ENCODE data around the gene CUX1. TPM values are rescaled to one million over a fixed set of nuclear protein-coding genes. Genes with fewer than 3 reads are reported as not detected.
"Not testable (repeated sequence)": the region's sequence is repeated elsewhere in the genome, so short reads cannot be mapped to it uniquely, and the experiment has no call there.

CUX1 gene
- total RNA-seq, 4 donors from 2014 or later: 64.1 to 142 (median 111) TPM

GRCh38 chr7:101880282-101881054, 63.0 kb downstream of the CUX1 start:
- TF ChIP-seq CTCF (IDR thresholded peaks at IDR 0.05) (no peak), POLR2A (IDR thresholded peaks at IDR 0.05) (no peak)
- Histone ChIP-seq H3K27ac (no peak overlapping the region), H3K36me3 (no peaks in the 10 kb centered on the region), H3K27me3 (no peaks in the 10 kb centered on the region), H3K4me1 (peaks cover 4 to 48% (median 5%) of the 10 kb centered on the region in 4 donors), H3K4me3 (no peak overlapping the region), H3K9me3 (no peaks in the 10 kb centered on the region)
- DNase-seq: no peak

GRCh38 chr7:101882005-101882421, 64.6 kb downstream of the CUX1 start:
- Histone ChIP-seq H3K4me3 (no peak overlapping the region), H3K36me3 (no peaks in the 10 kb centered on the region), H3K27ac (peak overlapping the region in 2 of 4 donors; percentile 8 to 78), H3K9me3 (no peaks in the 10 kb centered on the region), H3K4me1 (peaks cover 4 to 48% (median 5%) of the 10 kb centered on the region in 4 donors), H3K27me3 (no peaks in the 10 kb centered on the region)
- TF ChIP-seq POLR2A (IDR thresholded peaks at IDR 0.05): no peak
- no peak for TF ChIP-seq CTCF (IDR thresholded peaks at IDR 0.05)
- DNase-seq: no peak

- peaks cover 4 to 48% (median 5%) of the 10 kb centered on the region in 4 donors for H3K4me1 ChIP-seq
- H3K36me3 ChIP-seq: no peaks in the 10 kb centered on the region
- no peaks in the 10 kb centered on the region for H3K27me3 ChIP-seq
- H3K4me3 ChIP-seq: no peak overlapping the region
- TF ChIP-seq POLR2A (IDR thresholded peaks at IDR 0.05): no peak
- H3K9me3 ChIP-seq: no peaks in the 10 kb centered on the region
- peak; percentile 22 to 89 (median 65) for DNase-seq
- H3K27ac ChIP-seq: peak overlapping the region; percentile 8 to 78 (median 42)
These were observed 65.5 kb downstream of the CUX1 start for GRCh38 chr7:101882595-101883564.

- TF ChIP-seq CTCF (IDR thresholded peaks at IDR 0.05) (no peak), POLR2A (IDR thresholded peaks at IDR 0.05) (no peak)
- Histone ChIP-seq H3K27ac (no peak overlapping the region), H3K9me3 (no peaks in the 10 kb centered on the region), H3K27me3 (no peaks in the 10 kb centered on the region), H3K4me1 (peaks cover 4 to 44% (median 5%) of the 10 kb centered on the region in 4 donors), H3K4me3 (no peak overlapping the region), H3K36me3 (no peaks in the 10 kb centered on the region)
- DNase-seq: peak in 1 of 3 donors; percentile 31
These were observed 67.5 kb downstream of the CUX1 start for GRCh38 chr7:101884671-101885596.

GRCh38 chr7:101885597-101885955, 68.2 kb downstream of the CUX1 start:
- no peak for DNase-seq
- H3K4me3 ChIP-seq: no peak overlapping the region
- no peak overlapping the region for H3K27ac ChIP-seq
- no peaks in the 10 kb centered on the region for H3K36me3 ChIP-seq
- H3K9me3 ChIP-seq: no peaks in the 10 kb centered on the region
- TF ChIP-seq POLR2A (IDR thresholded peaks at IDR 0.05) (no peak), CTCF (IDR thresholded peaks at IDR 0.05) (no peak)
- H3K4me1 ChIP-seq: peaks cover 4 to 37% (median 5%) of the 10 kb centered on the region in 4 donors
- no peaks in the 10 kb centered on the region for H3K27me3 ChIP-seq

GRCh38 chr7:101887352-101887751, 69.9 kb downstream of the CUX1 start:
- H3K27ac ChIP-seq, H3K9me3 ChIP-seq, DNase-seq, H3K36me3 ChIP-seq, H3K4me3 ChIP-seq, H3K27me3 ChIP-seq: not testable (repeated sequence)
- peaks cover 4 to 20% (median 5%) of the 10 kb centered on the region in 4 donors for H3K4me1 ChIP-seq

- H3K36me3 ChIP-seq, H3K4me1 ChIP-seq, H3K9me3 ChIP-seq, H3K27me3 ChIP-seq, DNase-seq, H3K27ac ChIP-seq, H3K4me3 ChIP-seq: not testable (repeated sequence)
These were observed 71.1 kb downstream of the CUX1 start for GRCh38 chr7:101888564-101888963.
